GM23338 (cell line): Measurements from ENCODE around the gene BDKRB1. TPM values are rescaled to one million over a fixed set of nuclear protein-coding genes. Genes with fewer than 3 reads are reported as not detected.

Experiments
- ATAC-seq: fragments of 200-7000 bp; cut with Tn5 transposase; 3 replicates; pipeline ENCODE4 v1.9.1; 2020
- DNase-seq: peaks from one replicate; pipeline ENCODE4 v3.0.0-alpha.2; 2015; ENCODE audit warnings: low spot score
- H2AFZ ChIP-seq: fragments of 200-600 bp; sonication (generic); 2 replicates; pipeline ENCODE4 v1.8.0; 2016; ENCODE audit warnings: antibody characterized with exemption, mild to moderate bottlenecking, moderate library complexity
- H3F3A ChIP-seq: fragments of 200-600 bp; sonication (generic); replicated peaks from 2 replicates; pipeline ENCODE4 v1.8.0; 2017; ENCODE audit warnings: antibody characterized with exemption, mixed run types, low read depth
- H3K27ac ChIP-seq: fragments of 200-600 bp; sonication (generic); 2 replicates; pipeline ENCODE4 v1.6.1; 2016; ENCODE audit warnings: low read depth
- H3K27me3 ChIP-seq: fragments of 200-600 bp; sonication (generic); 2 replicates; pipeline ENCODE4 v1.8.0; 2016; ENCODE audit warnings: mild to moderate bottlenecking, mixed run types, moderate library complexity; ENCODE audit not compliant: insufficient read depth
- H3K36me3 ChIP-seq: fragments of 200-600 bp; sonication (generic); 2 replicates; pipeline ENCODE4 v1.8.0; 2016; ENCODE audit warnings: mild to moderate bottlenecking; ENCODE audit not compliant: insufficient read depth
- H3K4me1 ChIP-seq: fragments of 200-600 bp; sonication (generic); 2 replicates; pipeline ENCODE4 v1.8.0; 2016; ENCODE audit warnings: mild to moderate bottlenecking, moderate library complexity; ENCODE audit not compliant: insufficient read depth
- H3K4me2 ChIP-seq: fragments of 200-600 bp; sonication (generic); 2 replicates; pipeline ENCODE4 v1.7.1; 2017; ENCODE audit warnings: mixed run types
- H3K4me3 ChIP-seq: fragments of 200-600 bp; sonication (generic); 2 replicates; pipeline ENCODE4 v1.6.1; 2016; ENCODE audit warnings: mixed run types
- H3K79me2 ChIP-seq: fragments of 200-600 bp; sonication (generic); replicated peaks from 2 replicates; pipeline ENCODE4 v1.8.0; 2017; ENCODE audit warnings: mild to moderate bottlenecking; ENCODE audit not compliant: insufficient read depth
- H3K9me2 ChIP-seq: fragments of 200-600 bp; sonication (generic); 2 replicates; pipeline ENCODE4 v1.8.0; 2017; ENCODE audit not compliant: insufficient read depth
- H4K20me1 ChIP-seq: fragments of 200-600 bp; sonication (generic); replicated peaks from 2 replicates; pipeline ENCODE4 v1.8.0; 2017; ENCODE audit warnings: mild to moderate bottlenecking; ENCODE audit not compliant: insufficient read depth
- H3K27ac Mint-ChIP-seq: 2 replicates; pipeline ENCODE4 v1.8.0; 2020; ENCODE audit warnings: inconsistent platforms, mild to moderate bottlenecking, moderate library complexity, mixed read lengths
- H3K27me3 Mint-ChIP-seq: 3 replicates; pipeline ENCODE4 v1.8.0; 2022; ENCODE audit warnings: low read depth, mild to moderate bottlenecking, moderate library complexity, mixed read lengths, inconsistent platforms; ENCODE audit not compliant: insufficient read depth, poor library complexity
- H3K36me3 Mint-ChIP-seq: 3 replicates; pipeline ENCODE4 v1.8.0; 2021; ENCODE audit warnings: low read depth, mild to moderate bottlenecking, inconsistent platforms, moderate library complexity, mixed read lengths
- H3K4me1 Mint-ChIP-seq: 3 replicates; pipeline ENCODE4 v1.8.0; 2020; ENCODE audit warnings: mild to moderate bottlenecking, inconsistent platforms, mixed read lengths
- H3K4me3 Mint-ChIP-seq: 3 replicates; pipeline ENCODE4 v1.8.0; 2021; ENCODE audit warnings: moderate library complexity, mild to moderate bottlenecking, inconsistent platforms, mixed read lengths
- H3K9me3 Mint-ChIP-seq: 3 replicates; pipeline ENCODE4 v1.8.0; 2020; ENCODE audit warnings: moderate library complexity, mild to moderate bottlenecking, inconsistent platforms, mixed read lengths
- CREB1 ChIP-seq: fragments of 250-450 bp; sonication (Bioruptor Pico); IDR thresholded peaks from 2 replicates; pipeline ENCODE4 v1.5.0; 2020; ENCODE audit warnings: low read depth, mild to moderate bottlenecking, moderate library complexity
- ETS1 ChIP-seq: IDR thresholded peaks from 2 replicates; pipeline ENCODE4 v1.6.1; 2016; ENCODE audit warnings: antibody characterized with exemption
- EZH2 ChIP-seq: fragments of 200-600 bp; sonication (generic); IDR thresholded peaks from one replicate; pipeline ENCODE4 v1.8.0; 2017; ENCODE audit warnings: antibody characterized with exemption, mild to moderate bottlenecking, low read depth; ENCODE audit not compliant: unreplicated experiment
- EZH2phosphoT487 ChIP-seq: fragments of 200-600 bp; sonication (generic); IDR thresholded peaks from one replicate; pipeline ENCODE4 v1.8.1; 2018; ENCODE audit warnings: antibody characterized with exemption; ENCODE audit not compliant: unreplicated experiment
- JUNB ChIP-seq: IDR thresholded peaks from one replicate; pipeline ENCODE4 v1.6.1; 2016; ENCODE audit warnings: antibody characterized with exemption; ENCODE audit not compliant: unreplicated experiment
- NANOG ChIP-seq: IDR thresholded peaks from 2 replicates; pipeline ENCODE4 v1.6.1; 2016; ENCODE audit warnings: antibody characterized with exemption, borderline replicate concordance
- POLR2AphosphoS5 ChIP-seq: IDR thresholded peaks from 2 replicates; pipeline ENCODE4 v1.6.1; 2016; ENCODE audit warnings: antibody characterized with exemption, low read depth
- REST ChIP-seq: IDR thresholded peaks from one replicate; pipeline ENCODE4 v1.6.1; 2018; ENCODE audit warnings: antibody characterized with exemption; ENCODE audit not compliant: unreplicated experiment
- STAT1 ChIP-seq: IDR thresholded peaks from one replicate; pipeline ENCODE4 v1.6.1; 2016; ENCODE audit warnings: antibody characterized with exemption; ENCODE audit not compliant: unreplicated experiment
- ZNF114 ChIP-seq: fragments of 250-450 bp; sonication (Bioruptor Pico); IDR thresholded peaks from 2 replicates; pipeline ENCODE4 v1.5.0; 2020; ENCODE audit warnings: mild to moderate bottlenecking, moderate library complexity
- ZNF331 ChIP-seq: fragments of 250-450 bp; sonication (Bioruptor Pico); IDR thresholded peaks from 2 replicates; pipeline ENCODE4 v1.5.0; 2020; ENCODE audit warnings: low read depth, mild to moderate bottlenecking, moderate library complexity
- polyA plus RNA-seq: library from polyadenylated mRNA; unstranded; fragments of >200 nt; fragmentation: Nextera tagmentation; extraction: Ambion mirVana; gene quantifications from 2 replicates; pipeline ENCODE4 v1.2.1, GENCODE V29; 2016
- total RNA-seq: library from RNA; depleted of rRNA; stranded (reverse); fragments of >200 nt; shearing (Covaris generic); gene quantifications from 2 replicates; pipeline ENCODE4 v1.2.3, GENCODE V29; 2014
- TF ChIP-seq, protein P1 (sequence below): fragments of 250-450 bp; sonication (Bioruptor Pico); IDR thresholded peaks from 2 replicates; pipeline ENCODE4 v1.5.0; 2020; ENCODE audit warnings: mild to moderate bottlenecking, moderate library complexity
- TF ChIP-seq, protein P2 (sequence below), 2 experiments: fragments of 200-600 bp in 1 of 2; sonication (generic) in 1 of 2; conservative IDR thresholded peaks; 2 replicates each; pipeline versions ENCODE4 v1.5.1 to v1.6.1; 2016 to 2017; ENCODE audit warnings: antibody characterized with exemption in 2 of 2, low read depth in 2 of 2, mild to moderate bottlenecking in 2 of 2, moderate library complexity in 1 of 2

The BDKRB1 gene
- total and polyA plus RNA-seq, 2 experiments from 2014 or later: not detected

- Histone ChIP-seq H3K9me2 (no peaks in the 10 kb centered on the region), H3K4me1 (peaks cover 25% of the 10 kb centered on the region), H3K27me3 (no peaks in the 10 kb centered on the region), H3K4me3 (no peak overlapping the region), H4K20me1 (no peaks in the 10 kb centered on the region), H3K79me2 (no peaks in the 10 kb centered on the region), H3F3A (no peaks in the 10 kb centered on the region), H2AFZ (no peak overlapping the region), H3K4me2 (no peak overlapping the region), H3K27ac (no peak overlapping the region), H3K36me3 (no peaks in the 10 kb centered on the region)
- peaks cover 9% of the 10 kb centered on the region; the same call in 2 of the 3 replicates for H3K36me3 Mint-ChIP-seq
- no peak for TF ChIP-seq REST
- TF ChIP-seq JUNB: no peak
- TF ChIP-seq CREB1 (CRISPR knock-in tag): no peak
- no peak for TF ChIP-seq NANOG
- no peak for TF ChIP-seq EZH2
- TF ChIP-seq ETS1: no peak
- TF ChIP-seq, protein P1, sequence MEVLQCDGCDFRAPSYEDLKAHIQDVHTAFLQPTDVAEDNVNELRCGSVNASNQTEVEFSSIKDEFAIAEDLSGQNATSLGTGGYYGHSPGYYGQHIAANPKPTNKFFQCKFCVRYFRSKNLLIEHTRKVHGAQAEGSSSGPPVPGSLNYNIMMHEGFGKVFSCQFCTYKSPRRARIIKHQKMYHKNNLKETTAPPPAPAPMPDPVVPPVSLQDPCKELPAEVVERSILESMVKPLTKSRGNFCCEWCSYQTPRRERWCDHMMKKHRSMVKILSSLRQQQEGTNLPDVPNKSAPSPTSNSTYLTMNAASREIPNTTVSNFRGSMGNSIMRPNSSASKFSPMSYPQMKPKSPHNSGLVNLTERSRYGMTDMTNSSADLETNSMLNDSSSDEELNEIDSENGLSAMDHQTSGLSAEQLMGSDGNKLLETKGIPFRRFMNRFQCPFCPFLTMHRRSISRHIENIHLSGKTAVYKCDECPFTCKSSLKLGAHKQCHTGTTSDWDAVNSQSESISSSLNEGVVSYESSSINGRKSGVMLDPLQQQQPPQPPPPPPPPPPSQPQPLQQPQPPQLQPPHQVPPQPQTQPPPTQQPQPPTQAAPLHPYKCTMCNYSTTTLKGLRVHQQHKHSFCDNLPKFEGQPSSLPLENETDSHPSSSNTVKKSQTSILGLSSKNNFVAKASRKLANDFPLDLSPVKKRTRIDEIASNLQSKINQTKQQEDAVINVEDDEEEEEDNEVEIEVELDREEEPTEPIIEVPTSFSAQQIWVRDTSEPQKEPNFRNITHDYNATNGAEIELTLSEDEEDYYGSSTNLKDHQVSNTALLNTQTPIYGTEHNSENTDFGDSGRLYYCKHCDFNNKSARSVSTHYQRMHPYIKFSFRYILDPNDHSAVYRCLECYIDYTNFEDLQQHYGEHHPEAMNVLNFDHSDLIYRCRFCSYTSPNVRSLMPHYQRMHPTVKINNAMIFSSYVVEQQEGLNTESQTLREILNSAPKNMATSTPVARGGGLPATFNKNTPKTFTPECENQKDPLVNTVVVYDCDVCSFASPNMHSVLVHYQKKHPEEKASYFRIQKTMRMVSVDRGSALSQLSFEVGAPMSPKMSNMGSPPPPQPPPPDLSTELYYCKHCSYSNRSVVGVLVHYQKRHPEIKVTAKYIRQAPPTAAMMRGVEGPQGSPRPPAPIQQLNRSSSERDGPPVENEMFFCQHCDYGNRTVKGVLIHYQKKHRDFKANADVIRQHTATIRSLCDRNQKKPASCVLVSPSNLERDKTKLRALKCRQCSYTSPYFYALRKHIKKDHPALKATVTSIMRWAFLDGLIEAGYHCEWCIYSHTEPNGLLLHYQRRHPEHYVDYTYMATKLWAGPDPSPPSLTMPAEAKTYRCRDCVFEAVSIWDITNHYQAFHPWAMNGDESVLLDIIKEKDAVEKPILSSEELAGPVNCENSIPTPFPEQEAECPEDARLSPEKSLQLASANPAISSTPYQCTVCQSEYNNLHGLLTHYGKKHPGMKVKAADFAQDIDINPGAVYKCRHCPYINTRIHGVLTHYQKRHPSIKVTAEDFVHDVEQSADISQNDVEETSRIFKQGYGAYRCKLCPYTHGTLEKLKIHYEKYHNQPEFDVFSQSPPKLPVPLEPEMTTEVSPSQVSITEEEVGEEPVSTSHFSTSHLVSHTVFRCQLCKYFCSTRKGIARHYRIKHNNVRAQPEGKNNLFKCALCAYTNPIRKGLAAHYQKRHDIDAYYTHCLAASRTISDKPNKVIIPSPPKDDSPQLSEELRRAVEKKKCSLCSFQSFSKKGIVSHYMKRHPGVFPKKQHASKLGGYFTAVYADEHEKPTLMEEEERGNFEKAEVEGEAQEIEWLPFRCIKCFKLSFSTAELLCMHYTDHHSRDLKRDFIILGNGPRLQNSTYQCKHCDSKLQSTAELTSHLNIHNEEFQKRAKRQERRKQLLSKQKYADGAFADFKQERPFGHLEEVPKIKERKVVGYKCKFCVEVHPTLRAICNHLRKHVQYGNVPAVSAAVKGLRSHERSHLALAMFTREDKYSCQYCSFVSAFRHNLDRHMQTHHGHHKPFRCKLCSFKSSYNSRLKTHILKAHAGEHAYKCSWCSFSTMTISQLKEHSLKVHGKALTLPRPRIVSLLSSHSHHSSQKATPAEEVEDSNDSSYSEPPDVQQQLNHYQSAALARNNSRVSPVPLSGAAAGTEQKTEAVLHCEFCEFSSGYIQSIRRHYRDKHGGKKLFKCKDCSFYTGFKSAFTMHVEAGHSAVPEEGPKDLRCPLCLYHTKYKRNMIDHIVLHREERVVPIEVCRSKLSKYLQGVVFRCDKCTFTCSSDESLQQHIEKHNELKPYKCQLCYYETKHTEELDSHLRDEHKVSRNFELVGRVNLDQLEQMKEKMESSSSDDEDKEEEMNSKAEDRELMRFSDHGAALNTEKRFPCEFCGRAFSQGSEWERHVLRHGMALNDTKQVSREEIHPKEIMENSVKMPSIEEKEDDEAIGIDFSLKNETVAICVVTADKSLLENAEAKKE (CRISPR knock-in tag): no peak
- TF ChIP-seq STAT1: no peak
- no peak for TF ChIP-seq ZNF331 (CRISPR knock-in tag)
- no peak for TF ChIP-seq EZH2phosphoT487
- TF ChIP-seq, protein P2, sequence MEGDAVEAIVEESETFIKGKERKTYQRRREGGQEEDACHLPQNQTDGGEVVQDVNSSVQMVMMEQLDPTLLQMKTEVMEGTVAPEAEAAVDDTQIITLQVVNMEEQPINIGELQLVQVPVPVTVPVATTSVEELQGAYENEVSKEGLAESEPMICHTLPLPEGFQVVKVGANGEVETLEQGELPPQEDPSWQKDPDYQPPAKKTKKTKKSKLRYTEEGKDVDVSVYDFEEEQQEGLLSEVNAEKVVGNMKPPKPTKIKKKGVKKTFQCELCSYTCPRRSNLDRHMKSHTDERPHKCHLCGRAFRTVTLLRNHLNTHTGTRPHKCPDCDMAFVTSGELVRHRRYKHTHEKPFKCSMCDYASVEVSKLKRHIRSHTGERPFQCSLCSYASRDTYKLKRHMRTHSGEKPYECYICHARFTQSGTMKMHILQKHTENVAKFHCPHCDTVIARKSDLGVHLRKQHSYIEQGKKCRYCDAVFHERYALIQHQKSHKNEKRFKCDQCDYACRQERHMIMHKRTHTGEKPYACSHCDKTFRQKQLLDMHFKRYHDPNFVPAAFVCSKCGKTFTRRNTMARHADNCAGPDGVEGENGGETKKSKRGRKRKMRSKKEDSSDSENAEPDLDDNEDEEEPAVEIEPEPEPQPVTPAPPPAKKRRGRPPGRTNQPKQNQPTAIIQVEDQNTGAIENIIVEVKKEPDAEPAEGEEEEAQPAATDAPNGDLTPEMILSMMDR (conservative IDR thresholded peaks at IDR 0.05; ENCODE audit: low read depth in 2 of 2): no peak
- TF ChIP-seq POLR2AphosphoS5: no peak
- TF ChIP-seq ZNF114: no peak
- H3K27ac Mint-ChIP-seq: no peak overlapping the region
- H3K9me3 Mint-ChIP-seq: peaks cover 12% of the 10 kb centered on the region; the same call in 2 of the 3 replicates
- peaks cover 4% of the 10 kb centered on the region for H3K27me3 Mint-ChIP-seq
- ATAC-seq (no peak), DNase-seq (no peak)
- H3K4me3 Mint-ChIP-seq: no peak overlapping the region
- peaks cover 20% of the 10 kb centered on the region for H3K4me1 Mint-ChIP-seq
Measured at GRCh38 chr14:96279564-96279963, 23.6 kb downstream of the BDKRB1 start.
